Keratinocyte (primary cell): ENCODE results near the gene FXYD2.

Experiments
- CTCF ChIP-seq, 3 experiments: IDR thresholded peaks in 1 of 3; conservative IDR thresholded peaks in 1 of 3; optimal IDR thresholded peaks in 1 of 3; 2 replicates in 2 of 3; 3 replicates in 1 of 3; pipeline versions ENCODE3 to v1.5.1; 2011; ENCODE audit warnings: low read length in 3 of 3, mild to moderate bottlenecking in 3 of 3, moderate library complexity in 2 of 3, control low read depth in 1 of 3, inconsistent platforms in 1 of 3; ENCODE audit not compliant: insufficient read depth in 2 of 3; ENCODE audit errors: extremely low read depth in 1 of 3
- EZH2 ChIP-seq: IDR thresholded peaks from one replicate; pipeline ENCODE4 v1.6.1; 2012; ENCODE audit warnings: inconsistent platforms, mild to moderate bottlenecking, low read length, moderate library complexity

GRCh38 chr11:117870103-117870952, 45.8 kb upstream of the FXYD2 start:
- no peak for TF ChIP-seq CTCF (optimal IDR thresholded peaks at IDR 0.05 in 1 of 3, IDR thresholded peaks at IDR 0.05 in 1 of 3, conservative IDR thresholded peaks at IDR 0.05 in 1 of 3; ENCODE audit: extremely low read depth in 1 of 3, insufficient read depth in 2 of 3, low read length in 3 of 3)
- TF ChIP-seq EZH2, result no peak
